Fibroblast of peridontal ligament (primary cell): Measurements from ENCODE around the gene HADHA.
A peak's percentile ranks its signal among the peaks of the same experiment; 100 is the strongest.

Experiments
- DNase-seq: peaks from one replicate; pipeline ENCODE4 v3.0.0-alpha.2; 2010; ENCODE audit errors: extremely low read depth

The HADHA gene

GRCh38 chr2:26245231-26245732, 850 bp upstream of the HADHA start:
- peak; percentile 28 for DNase-seq

GRCh38 chr2:26243470-26244308, 743 bp downstream of the HADHA start:
- DNase-seq: peak; percentile 45

GRCh38 chr2:26241928-26242436, 2.5 kb downstream of the HADHA start:
- DNase-seq: no peak

GRCh38 chr2:26238311-26238958, 6.0 kb downstream of the HADHA start:
- peak; percentile 59 for DNase-seq

GRCh38 chr2:26237868-26238267, 6.6 kb downstream of the HADHA start:
- no peak for DNase-seq

GRCh38 chr2:26235089-26235488, 9.3 kb downstream of the HADHA start:
- no peak for DNase-seq

- DNase-seq: no peak
Measured at GRCh38 chr2:26230806-26231205, 13.6 kb downstream of the HADHA start.

GRCh38 chr2:26229595-26229994, 14.8 kb downstream of the HADHA start:
- no peak for DNase-seq

GRCh38 chr2:26224095-26224494, 20.3 kb downstream of the HADHA start:
- DNase-seq: no peak

- DNase-seq: no peak
Measured at GRCh38 chr2:26223018-26223417, 21.4 kb downstream of the HADHA start.

GRCh38 chr2:26217720-26218119, 26.7 kb downstream of the HADHA start:
- no peak for DNase-seq

- DNase-seq: no peak
Measured at GRCh38 chr2:26216587-26216986, 27.8 kb downstream of the HADHA start.

- DNase-seq: no peak
Measured at GRCh38 chr2:26215833-26216232, 28.6 kb downstream of the HADHA start.

GRCh38 chr2:26214759-26215158, 29.7 kb downstream of the HADHA start:
- no peak for DNase-seq

GRCh38 chr2:26212011-26212410, 32.4 kb downstream of the HADHA start:
- no peak for DNase-seq

GRCh38 chr2:26203906-26204305, 40.5 kb downstream of the HADHA start:
- DNase-seq: no peak

GRCh38 chr2:26202981-26203490, 41.4 kb downstream of the HADHA start:
- DNase-seq: no peak

- no peak for DNase-seq
Measured at GRCh38 chr2:26197516-26197915, 46.9 kb downstream of the HADHA start.

GRCh38 chr2:26196683-26197418, 47.6 kb downstream of the HADHA start:
- DNase-seq: peak; percentile 19

GRCh38 chr2:26195040-26195984, 49.1 kb downstream of the HADHA start:
- peak; percentile 4 for DNase-seq
